K562 (cell line): ENCODE results near the gene VPS26A. TPM values are rescaled to one million over a fixed set of nuclear protein-coding genes. Genes with fewer than 3 reads are reported as not detected.
A peak's percentile ranks its signal among the peaks of the same experiment; 100 is the strongest.

Experiments
- DPF2 ChIP-seq: fragments of 450-650 bp; IDR thresholded peaks from 2 replicates; pipeline ENCODE4 v1.6.1; 2016
- FIP1L1 ChIP-seq: fragments of 200-400 bp; formaldehyde crosslinking; IDR thresholded peaks from 2 replicates; pipeline ENCODE4 v1.6.1; 2018; ENCODE audit warnings: mild to moderate bottlenecking, low read depth, low read length; ENCODE audit not compliant: poor library complexity, severe bottlenecking
- FOXM1 ChIP-seq, 2 experiments: fragments of 450-650 bp in 1 of 2; sonication (generic) in 1 of 2; formaldehyde crosslinking in 1 of 2; IDR thresholded peaks; 2 replicates each; pipeline versions ENCODE4 v1.6.1 to v1.9.0; 2017 to 2022; ENCODE audit warnings: low read depth in 2 of 2, mild to moderate bottlenecking in 2 of 2, missing genetic modification reagents in 1 of 2, moderate library complexity in 1 of 2
- GABPA ChIP-seq: fragments of 200-800 bp; sonication (Bioruptor generic); conservative IDR thresholded peaks from 2 replicates; pipeline ENCODE4 v1.6.1; 2016; ENCODE audit warnings: low read depth, missing genetic modification characterization, missing compliant biosample characterization
- HCFC1 ChIP-seq: IDR thresholded peaks from 2 replicates; pipeline ENCODE4 v1.6.1; 2012; ENCODE audit warnings: low read depth, low read length, improper control_type of control experiment
- PPARD ChIP-seq: fragments of 250-450 bp; sonication (Bioruptor Pico); IDR thresholded peaks from 2 replicates; pipeline ENCODE4 v1.8.0; 2022; ENCODE audit warnings: inconsistent platforms, mild to moderate bottlenecking, moderate library complexity
- SMAD4 ChIP-seq: fragments of 250-450 bp; sonication (Bioruptor Pico); conservative IDR thresholded peaks from 2 replicates; pipeline ENCODE4 v1.8.0; 2021; ENCODE audit warnings: inconsistent platforms, mild to moderate bottlenecking, moderate library complexity
- TAF7 ChIP-seq: fragments of 450-650 bp; IDR thresholded peaks from 2 replicates; pipeline ENCODE4 v1.6.1; 2016; ENCODE audit warnings: missing genetic modification characterization, missing compliant biosample characterization
- TARDBP ChIP-seq: fragments of 450-650 bp; IDR thresholded peaks from 2 replicates; pipeline ENCODE4 v1.6.1; 2016
- THRA ChIP-seq: fragments of 450-650 bp; IDR thresholded peaks from 2 replicates; pipeline ENCODE4 v1.6.1; 2017; ENCODE audit warnings: mild to moderate bottlenecking, moderate library complexity
- USF1 ChIP-seq: sonication (generic); formaldehyde crosslinking; IDR thresholded peaks from 2 replicates; pipeline ENCODE4 v1.9.0; 2022; ENCODE audit warnings: mild to moderate bottlenecking, missing genetic modification reagents
- ZNF766 ChIP-seq: fragments of 200-800 bp; sonication (Bioruptor generic); conservative IDR thresholded peaks from 2 replicates; pipeline ENCODE4 v1.6.1; 2016; ENCODE audit warnings: missing genetic modification characterization, missing compliant biosample characterization
- polyA plus RNA-seq, 8 experiments: library from polyadenylated mRNA; depleted of rRNA in 4 of 8; stranded (reverse) in 5 of 8; unstranded in 3 of 8; fragments of >200 nt; fragmentation: Nextera tagmentation in 2 of 8; fragmentation: Illumina TruSeq in 1 of 8; extraction: Ambion mirVana in 2 of 8; extraction: Trizol in 1 of 8; gene quantifications; 2 replicates each; pipeline versions ENCODE4 v1.2.1 to v1.2.3, GENCODE V29; 2011 to 2014; ENCODE audit warnings: inconsistent platforms in 1 of 8, missing spikeins in 1 of 8
- total RNA-seq, 7 experiments: library from RNA; depleted of rRNA in 6 of 7; stranded (reverse); fragments of >200 nt in 6 of 7; fragmentation: Illumina TruSeq in 2 of 7; extraction: Trizol in 2 of 7; gene quantifications; 2 replicates each; pipeline versions ENCODE4 v1.2.1 to v1.2.3, GENCODE V29; 2011 to 2021; ENCODE audit warnings: low replicate concordance in 1 of 7
- TF ChIP-seq, protein P1 (sequence below): fragments of 250-450 bp; sonication (Bioruptor Pico); IDR thresholded peaks from 2 replicates; pipeline ENCODE4 v1.8.0; 2021; ENCODE audit warnings: moderate library complexity, mild to moderate bottlenecking, inconsistent platforms

Gene VPS26A
- total and polyA plus RNA-seq, 9 of the 15 experiments (the other 6 are each of a cell fraction or from before 2014, with no cell fraction given) = 47.1 to 137 (median 69.3) TPM

DNA sequence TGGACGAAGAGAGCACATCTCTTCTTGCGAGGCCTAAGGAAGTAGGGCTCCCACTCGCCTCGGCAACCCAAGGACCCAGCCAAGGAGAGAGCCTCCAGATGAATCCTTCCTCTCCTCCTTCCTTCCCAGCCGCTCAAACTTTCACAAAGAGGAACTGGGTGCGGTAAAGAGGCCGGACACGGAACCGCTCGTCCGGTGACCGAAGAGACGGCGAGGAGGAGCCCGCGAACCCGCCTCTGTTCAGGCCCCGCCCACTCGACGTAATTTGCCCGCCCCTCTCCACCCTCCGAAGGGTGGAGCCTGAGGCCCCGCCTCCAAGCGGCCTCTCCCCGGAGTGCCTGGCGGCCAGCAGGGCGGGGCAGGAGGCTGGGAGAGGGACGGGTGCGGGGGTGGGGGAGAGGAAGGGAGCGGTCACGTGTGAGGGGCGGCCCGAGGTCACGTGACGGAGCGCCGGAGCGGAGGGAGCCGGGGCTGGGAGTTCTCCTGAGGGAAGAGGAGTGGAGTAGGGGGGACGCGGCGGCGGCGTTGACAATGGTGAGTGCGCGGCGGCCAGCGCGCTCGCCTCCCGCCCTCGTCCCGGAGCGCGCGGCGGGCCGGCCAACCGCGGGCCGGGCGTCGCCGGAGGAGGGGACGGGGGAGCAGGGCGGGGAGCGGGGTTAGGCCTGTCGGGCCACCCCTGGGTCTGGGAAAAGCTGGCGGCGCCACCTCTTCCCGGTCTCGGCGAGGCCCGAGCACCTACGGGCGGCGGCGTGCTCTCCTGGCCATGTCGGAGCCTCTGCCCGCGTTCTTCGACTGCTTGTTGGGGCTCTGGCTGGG is at the start of gene VPS26A (continued):
- TF ChIP-seq FOXM1 (IDR thresholded peaks at IDR 0.05; ENCODE audit: low read depth) (no peak), FOXM1 (CRISPR knock-in tag; IDR thresholded peaks at IDR 0.05; ENCODE audit: low read depth) (peak; percentile 62; the same call in 1 of the 2 replicates), DPF2 (peak; percentile 64; the same call in 1 of the 2 replicates), HCFC1 (peak; percentile 67), ZNF766 (CRISPR knock-in tag) (peak; percentile 76), TARDBP (0 out of 2 replicates have a peak, but pooled peaks have one; percentile 33), FIP1L1 (peak; percentile 62), SMAD4 (CRISPR knock-in tag) (peak; percentile 82), PPARD (CRISPR knock-in tag) (0 out of 2 replicates have a peak, but pooled peaks have one; percentile 17), GABPA (tag) (peak; percentile 67), USF1 (CRISPR knock-in tag) (peak; percentile 98), TAF7 (peak; percentile 88), THRA (no peak)
- TF ChIP-seq, protein P1, sequence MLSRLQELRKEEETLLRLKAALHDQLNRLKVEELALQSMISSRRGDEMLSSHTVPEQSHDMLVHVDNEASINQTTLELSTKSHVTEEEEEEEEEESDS = no peak
- TF ChIP-seq, all 486 proteins: peak for 181
